PC-3 (cell line): ENCODE measurements around the gene BCL6. TPM values are rescaled to one million over a fixed set of nuclear protein-coding genes. Genes with fewer than 3 reads are reported as not detected.

Source experiments
- ATAC-seq: fragments of 200-7000 bp; cut with Tn5 transposase; 2 replicates; pipeline ENCODE4 v1.9.1; 2020; ENCODE audit warnings: mild to moderate bottlenecking, moderate library complexity
- BruUV-seq: library from RNA; stranded (reverse); fragments of 400-500 nt; replicated peaks from 2 replicates; lab custom pipeline; 2021; lab: Mats Ljungman, UMichigan
- CTCF ChIA-PET: fragments of 300-600 bp; sonication (Branson Sonifier 250); formaldehyde crosslinking; loops from one replicate; lab custom pipeline; 2022; ENCODE audit warnings: antibody characterized with exemption; lab: Charles Lee
- POLR2A ChIA-PET: fragments of 300-600 bp; sonication (Branson Sonifier 250); formaldehyde crosslinking; loops from one replicate; lab custom pipeline; 2022; ENCODE audit warnings: antibody characterized with exemption; ENCODE audit not compliant: unreplicated experiment; lab: Charles Lee
- DNase-seq: peaks from one replicate; pipeline ENCODE4 v3.0.0-alpha.2; 2015
- H2AFZ ChIP-seq: fragments of 300-600 bp; sonication (generic); 2 replicates; pipeline ENCODE4 v1.6.0; 2016; ENCODE audit warnings: antibody characterized with exemption, low read length
- H3F3A ChIP-seq: fragments of 300-600 bp; sonication (generic); one replicate; pipeline ENCODE4 v1.6.0; 2017; ENCODE audit warnings: antibody characterized with exemption, low read length, control low read depth, mild to moderate bottlenecking; ENCODE audit not compliant: unreplicated experiment
- H3K27ac ChIP-seq: fragments of 300-600 bp; sonication (generic); 2 replicates; pipeline ENCODE4 v1.5.1; 2016; ENCODE audit warnings: mild to moderate bottlenecking, low read length
- H3K27me3 ChIP-seq: fragments of 300-600 bp; sonication (generic); 2 replicates; pipeline ENCODE4 v1.6.1; 2016; ENCODE audit warnings: low read length, mixed read lengths
- H3K36me3 ChIP-seq: fragments of 300-600 bp; sonication (generic); 2 replicates; pipeline ENCODE4 v1.6.1; 2016; ENCODE audit warnings: low read depth, mixed run types, low read length, mixed read lengths
- H3K4me1 ChIP-seq: fragments of 300-600 bp; sonication (generic); 2 replicates; pipeline ENCODE4 v1.5.1; 2016; ENCODE audit warnings: low read length; ENCODE audit not compliant: insufficient read depth
- H3K4me2 ChIP-seq: fragments of 300-600 bp; sonication (generic); 2 replicates; pipeline ENCODE4 v1.6.0; 2016; ENCODE audit warnings: low read length
- H3K4me3 ChIP-seq: fragments of 300-600 bp; sonication (generic); 2 replicates; pipeline ENCODE4 v1.5.1; 2016; ENCODE audit warnings: mild to moderate bottlenecking, low read length, mixed read lengths
- H3K79me2 ChIP-seq: fragments of 300-600 bp; sonication (generic); 2 replicates; pipeline ENCODE4 v1.6.1; 2017; ENCODE audit warnings: low read length, mixed read lengths
- H3K9ac ChIP-seq: fragments of 300-600 bp; sonication (generic); 2 replicates; pipeline ENCODE4 v1.6.0; 2016; ENCODE audit warnings: mild to moderate bottlenecking, low read length
- H3K9me2 ChIP-seq: fragments of 300-600 bp; sonication (generic); replicated peaks from 2 replicates; pipeline ENCODE4 v1.6.1; 2016; ENCODE audit warnings: mixed run types, low read length, mixed read lengths
- H3K9me3 ChIP-seq: fragments of 300-600 bp; sonication (generic); 2 replicates; pipeline ENCODE4 v1.6.1; 2016; ENCODE audit warnings: low read length, mixed read lengths
- H4K20me1 ChIP-seq: fragments of 300-600 bp; sonication (generic); 2 replicates; pipeline ENCODE4 v1.6.1; 2016; ENCODE audit warnings: low read length, mixed read lengths
- CTCF ChIP-seq: fragments of 300-600 bp; sonication (generic); conservative IDR thresholded peaks from 2 replicates; pipeline ENCODE4 v1.5.1; 2017; ENCODE audit warnings: antibody characterized with exemption, low read depth, mild to moderate bottlenecking, low read length
- EZH2 ChIP-seq: fragments of 300-600 bp; sonication (generic); IDR thresholded peaks from one replicate; pipeline ENCODE4 v1.6.1; 2017; ENCODE audit warnings: antibody characterized with exemption, mild to moderate bottlenecking, low read length; ENCODE audit not compliant: unreplicated experiment
- EZH2phosphoT487 ChIP-seq: fragments of 300-600 bp; sonication (generic); IDR thresholded peaks from 2 replicates; pipeline ENCODE4 v1.6.1; 2018; ENCODE audit warnings: mild to moderate bottlenecking, antibody characterized with exemption, low read length, borderline replicate concordance
- intact Hi-C: fragments of 100-400 bp; cut with micrococcal nuclease; formaldehyde crosslinking; loops from 2 replicates; pipeline ENCODE4 v1.9.0; 2023
- total RNA-seq: library from RNA; depleted of rRNA; stranded (reverse); fragments of >200 nt; gene quantifications from 2 replicates; pipeline ENCODE4 v1.2.3, GENCODE V29; 2014

BCL6 gene
- total RNA-seq, 1 experiment from 2014 or later, result 11.8 TPM

- Histone ChIP-seq H2AFZ (no peak overlapping the region), H3K27me3 (no peaks in the 10 kb centered on the region), H3K4me1 (peaks cover 20% of the 10 kb centered on the region), H3K27ac (no peak overlapping the region), H4K20me1 (no peaks in the 10 kb centered on the region), H3K9me2 (no peaks in the 10 kb centered on the region), H3F3A (no peaks in the 10 kb centered on the region), H3K79me2 (no peaks in the 10 kb centered on the region), H3K4me3 (no peak overlapping the region), H3K9me3 (no peaks in the 10 kb centered on the region), H3K9ac (no peak overlapping the region), H3K4me2 (no peak overlapping the region), H3K36me3 (no peaks in the 10 kb centered on the region)
- TF ChIP-seq EZH2phosphoT487 (no peak), EZH2 (no peak), CTCF (no peak)
- DNase-seq, result no peak
- CTCF ChIA-PET, result no interaction called here
- no TSS peak for BruUV-seq
- POLR2A ChIA-PET, result no interaction called here
- intact Hi-C loops, result no loop called here
- no peak for ATAC-seq
Measured at GRCh38 chr3:187775549-187775948, 30.3 kb upstream of the BCL6 start.

- Histone ChIP-seq H3K36me3 (no peaks in the 10 kb centered on the region), H3F3A (no peaks in the 10 kb centered on the region), H3K9ac (no peak overlapping the region), H3K9me2 (no peaks in the 10 kb centered on the region), H3K27ac (no peak overlapping the region), H3K4me3 (no peak overlapping the region), H2AFZ (no peak overlapping the region), H3K27me3 (no peaks in the 10 kb centered on the region), H3K9me3 (no peaks in the 10 kb centered on the region), H3K79me2 (no peaks in the 10 kb centered on the region), H3K4me2 (no peak overlapping the region), H3K4me1 (peaks cover 20% of the 10 kb centered on the region), H4K20me1 (no peaks in the 10 kb centered on the region)
- ATAC-seq (no peak), DNase-seq (no peak)
- intact Hi-C loops, result no loop called here
- POLR2A ChIA-PET, result no interaction called here
- BruUV-seq, result no TSS peak
- CTCF ChIA-PET, result no interaction called here
- TF ChIP-seq CTCF (no peak), EZH2 (no peak), EZH2phosphoT487 (no peak)
Measured at GRCh38 chr3:187774185-187774789, 29.0 kb upstream of the BCL6 start.

GRCh38 chr3:187773233-187774184, 28.2 kb upstream of the BCL6 start:
- ATAC-seq, result no peak; the same call in 1 of the 2 replicates
- no TSS peak for BruUV-seq
- Histone ChIP-seq H3K27me3 (no peaks in the 10 kb centered on the region), H3K27ac (no peak overlapping the region), H3K4me3 (no peak overlapping the region), H3K79me2 (no peaks in the 10 kb centered on the region), H2AFZ (no peak overlapping the region), H3K4me1 (peaks cover 15% of the 10 kb centered on the region), H4K20me1 (no peaks in the 10 kb centered on the region), H3K36me3 (no peaks in the 10 kb centered on the region), H3K9ac (no peak overlapping the region), H3K9me2 (no peaks in the 10 kb centered on the region), H3F3A (no peaks in the 10 kb centered on the region), H3K4me2 (no peak overlapping the region), H3K9me3 (no peaks in the 10 kb centered on the region)
- ChIA-PET CTCF (no interaction called here), POLR2A (no interaction called here)
- TF ChIP-seq CTCF (no peak), EZH2phosphoT487 (no peak), EZH2 (no peak)
- no peak for DNase-seq
- intact Hi-C loops, result no loop called here
